ENCODE data around the gene KRT80. TPM values are rescaled to one million over a fixed set of nuclear protein-coding genes. Genes with fewer than 3 reads are reported as not detected.
A peak's percentile ranks its signal among the peaks of the same experiment; 100 is the strongest.

Gene KRT80
- total and polyA plus RNA-seq, 7 donors = 0.11 to 14.0 (median 0.44) TPM

GRCh38 chr12:52121824-52122539 lies 69.8 kb downstream of the KRT80 start:
- Histone ChIP-seq H3K27ac (no peak overlapping the region), H3K9me3 (no peaks in the 10 kb centered on the region), H3K4me3 (no peak overlapping the region), H3K36me3 (ENCODE audit: insufficient read depth in 1 of 2, low read depth in 1 of 2) (no peaks in the 10 kb centered on the region), H3K27me3 (ENCODE audit: insufficient read depth in 3 of 3, low read length in 2 of 3) (no peaks in the 10 kb centered on the region), H3K4me1 (no peaks in the 10 kb centered on the region)
- WGBS, 3 donors = 18 to 20% (median 20%) methylated on average over 18 of the region's 18 CpGs
- TF ChIP-seq, protein P1, sequence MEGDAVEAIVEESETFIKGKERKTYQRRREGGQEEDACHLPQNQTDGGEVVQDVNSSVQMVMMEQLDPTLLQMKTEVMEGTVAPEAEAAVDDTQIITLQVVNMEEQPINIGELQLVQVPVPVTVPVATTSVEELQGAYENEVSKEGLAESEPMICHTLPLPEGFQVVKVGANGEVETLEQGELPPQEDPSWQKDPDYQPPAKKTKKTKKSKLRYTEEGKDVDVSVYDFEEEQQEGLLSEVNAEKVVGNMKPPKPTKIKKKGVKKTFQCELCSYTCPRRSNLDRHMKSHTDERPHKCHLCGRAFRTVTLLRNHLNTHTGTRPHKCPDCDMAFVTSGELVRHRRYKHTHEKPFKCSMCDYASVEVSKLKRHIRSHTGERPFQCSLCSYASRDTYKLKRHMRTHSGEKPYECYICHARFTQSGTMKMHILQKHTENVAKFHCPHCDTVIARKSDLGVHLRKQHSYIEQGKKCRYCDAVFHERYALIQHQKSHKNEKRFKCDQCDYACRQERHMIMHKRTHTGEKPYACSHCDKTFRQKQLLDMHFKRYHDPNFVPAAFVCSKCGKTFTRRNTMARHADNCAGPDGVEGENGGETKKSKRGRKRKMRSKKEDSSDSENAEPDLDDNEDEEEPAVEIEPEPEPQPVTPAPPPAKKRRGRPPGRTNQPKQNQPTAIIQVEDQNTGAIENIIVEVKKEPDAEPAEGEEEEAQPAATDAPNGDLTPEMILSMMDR (IDR thresholded peaks at IDR 0.05) = peak; percentile 71
- peak; percentile 59 to 82 for DNase-seq
- peak; percentile 47 to 77 (median 70) for ATAC-seq
- intact Hi-C loops (cut with DNase I) = loop anchor here (2.0 to 5.0 kb wide), 4 partner anchors 37 to 120 kb away; partner anchors contain the start of gene TAMALIN (in 1 of the 2)

DNA sequence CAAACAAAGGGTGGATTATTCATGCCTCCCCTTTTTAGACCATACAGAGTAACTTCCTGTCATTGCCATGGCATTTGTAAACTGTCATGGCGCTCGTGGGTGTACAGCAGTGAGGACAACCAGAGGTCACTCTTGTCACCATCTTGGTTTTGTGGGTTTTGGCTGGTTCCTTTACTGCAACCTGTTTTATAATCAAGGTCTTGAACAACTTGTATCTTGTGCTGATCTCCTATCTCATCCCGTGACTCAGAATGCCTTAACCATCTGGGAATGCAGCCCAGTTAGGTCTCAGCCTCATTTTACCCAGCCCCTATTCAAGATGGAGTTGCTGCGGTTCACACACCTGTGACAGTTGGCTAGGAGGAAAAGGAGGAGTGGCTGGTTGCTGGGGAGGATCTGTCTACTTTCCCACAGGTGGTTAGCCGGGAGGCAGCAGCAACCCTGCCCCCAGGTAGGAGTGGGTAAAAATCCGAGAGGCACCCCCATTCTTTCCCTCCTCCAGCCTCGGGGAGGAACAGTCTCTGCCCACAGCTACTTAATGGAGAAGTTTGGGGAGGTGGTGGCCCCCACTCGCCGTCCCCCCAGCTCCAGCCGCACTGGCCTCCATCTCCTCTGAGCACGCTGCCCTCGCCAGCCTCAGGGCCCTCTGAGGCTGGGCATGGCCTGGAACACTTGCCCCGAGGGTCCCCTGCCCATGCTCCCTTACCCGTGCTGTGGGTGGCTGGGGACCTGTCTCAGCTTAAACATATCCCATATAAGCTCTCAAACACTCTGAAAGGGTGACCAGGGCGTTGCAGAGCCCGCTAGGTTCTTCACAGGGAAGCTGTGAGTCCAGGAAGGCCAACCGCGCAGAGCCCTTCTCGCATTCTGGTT lies 70.6 kb downstream of the KRT80 start:
- H3K4me1 ChIP-seq = no peaks in the 10 kb centered on the region
- no peak overlapping the region for H3K27ac ChIP-seq
- TF ChIP-seq, protein P1 (IDR thresholded peaks at IDR 0.05) = no peak
- intact Hi-C loops (cut with DNase I) = loop anchor here (5.0 kb wide), 2 partner anchors 114 to 119 kb away; partner anchors contain the start of gene TAMALIN (in 1 of the 2)
- WGBS, 3 donors = 62 to 63% (median 63%) methylated on average over 19 of the region's 19 CpGs
- H3K9me3 ChIP-seq = no peaks in the 10 kb centered on the region
- ATAC-seq (peak in 1 of 4 donors; percentile 6), DNase-seq (no peak)
- no peak overlapping the region for H3K4me3 ChIP-seq
- no peaks in the 10 kb centered on the region for H3K36me3 ChIP-seq (ENCODE audit: insufficient read depth in 1 of 2, low read depth in 1 of 2)
- no peaks in the 10 kb centered on the region for H3K27me3 ChIP-seq (ENCODE audit: insufficient read depth in 3 of 3, low read length in 2 of 3)

DNA sequence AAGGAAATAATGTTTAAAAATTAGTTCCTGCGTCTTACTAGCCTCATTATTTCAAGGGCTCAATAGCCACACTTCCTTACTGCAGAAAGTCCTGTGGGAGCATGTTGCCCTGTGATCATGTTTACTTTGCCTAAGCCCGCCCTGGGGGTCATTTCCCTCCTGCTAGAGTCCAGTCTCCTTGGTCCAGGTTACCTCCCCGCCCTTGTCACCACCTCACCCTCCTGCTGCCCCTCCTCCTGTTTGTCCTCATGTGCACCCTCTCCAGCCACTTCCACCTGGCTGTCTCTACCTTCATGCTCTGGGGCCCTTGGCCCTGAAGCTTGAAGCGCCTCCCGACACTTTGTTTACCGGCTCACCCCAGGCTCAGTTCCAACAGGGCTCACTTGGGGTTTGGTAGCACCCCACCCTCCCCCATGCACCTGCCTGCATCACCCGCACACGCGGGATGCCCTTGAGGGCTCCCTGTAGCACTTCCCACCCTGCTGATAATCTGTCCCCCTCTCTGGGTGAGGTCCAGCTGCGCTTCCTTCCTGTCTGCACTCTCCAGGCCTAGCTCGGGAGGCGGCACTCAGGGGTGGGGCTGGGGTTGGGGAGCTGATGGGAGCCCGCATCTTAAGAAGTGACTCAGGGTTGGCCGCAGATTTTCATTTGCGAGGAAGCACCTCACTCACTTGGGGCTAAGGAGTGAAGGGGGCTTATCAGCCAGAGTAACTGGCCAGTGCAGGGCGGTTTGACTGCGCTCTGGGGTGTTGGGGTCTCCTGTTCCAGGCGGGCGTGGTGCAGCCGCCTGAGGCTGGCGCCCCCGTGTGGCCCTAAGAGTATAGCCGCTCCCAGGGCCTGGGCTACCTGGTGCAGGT lies 72.2 kb downstream of the KRT80 start:
- intact Hi-C loops (cut with DNase I) = loop anchor here (5.0 kb wide), 2 partner anchors 112 to 117 kb away; partner anchors contain the start of gene TAMALIN (in 1 of the 2)
- no peaks in the 10 kb centered on the region for H3K27me3 ChIP-seq (ENCODE audit: insufficient read depth in 3 of 3, low read length in 2 of 3)
- no peak overlapping the region for H3K4me3 ChIP-seq
- no peak overlapping the region for H3K27ac ChIP-seq
- no peaks in the 10 kb centered on the region for H3K9me3 ChIP-seq
- no peaks in the 10 kb centered on the region for H3K4me1 ChIP-seq
- TF ChIP-seq, protein P1 (IDR thresholded peaks at IDR 0.05) = peak; percentile 29
- no peak for DNase-seq
- peak in 3 of 4 donors; percentile 30 to 56 (median 34) for ATAC-seq
- WGBS, 3 donors = 44 to 55% (median 53%) methylated on average over 23 of the region's 23 CpGs
- H3K36me3 ChIP-seq (ENCODE audit: insufficient read depth in 1 of 2, low read depth in 1 of 2) = no peaks in the 10 kb centered on the region

Other genes starting within 250 kb of the KRT80 start
- 10 to 100 TPM; 10.5 to 16.6 (median 14.0) TPM for gene ACVR1B, start 240.3 kb downstream of the KRT80 start, total RNA-seq
- gene ACVR1B, start 240.3 kb downstream of the KRT80 start, polyA plus RNA-seq = 10 to 100 TPM in 1 of 3 donors, 1 to 10 TPM in 2; 5.8 to 14.9 (median 6.0) TPM
- gene TAMALIN, start 185.1 kb downstream of the KRT80 start, total RNA-seq = 10 to 100 TPM in 3 of 4 donors, 1 to 10 TPM in 1; 8.0 to 12.8 (median 11.5) TPM
- 1 to 10 TPM; 5.5 to 9.6 (median 6.8) TPM for gene TAMALIN, start 185.1 kb downstream of the KRT80 start, polyA plus RNA-seq
- 10 to 100 TPM; 17.5 to 92.8 (median 56.9) TPM for gene NR4A1, start 140.6 kb downstream of the KRT80 start, total RNA-seq
- 10 to 100 TPM; 35.5 to 74.0 (median 50.2) TPM for gene NR4A1, start 140.6 kb downstream of the KRT80 start, polyA plus RNA-seq
- 10 to 100 TPM; 25.1 to 35.3 (median 26.5) TPM for gene ATG101, start 122.0 kb downstream of the KRT80 start, total RNA-seq
- 100 to 1,000 TPM in 1 of 3 donors, 10 to 100 TPM in 2; 39.5 to 154 (median 90.0) TPM for gene ATG101, start 122.0 kb downstream of the KRT80 start, polyA plus RNA-seq
- gene SMIM41, start 112.3 kb downstream of the KRT80 start, total RNA-seq = under 1 TPM in 2 of 4 donors, not detected in 2; 0.16 to 0.32 TPM
- gene SMIM41, start 112.3 kb downstream of the KRT80 start, polyA plus RNA-seq = under 1 TPM in 1 of 3 donors, not detected in 2; 0.20 TPM
- gene KRT7, start 41.2 kb upstream of the KRT80 start, total RNA-seq = 1 to 10 TPM in 3 of 4 donors, under 1 TPM in 1; 0.39 to 3.9 (median 1.9) TPM
- gene KRT7, start 41.2 kb upstream of the KRT80 start, polyA plus RNA-seq = 1 to 10 TPM in 2 of 3 donors, under 1 TPM in 1; 0.56 to 2.2 (median 1.6) TPM
- under 1 TPM in 1 of 4 donors, not detected in 3; 0.77 TPM for gene KRT86, start 82.6 kb upstream of the KRT80 start, total RNA-seq
- under 1 TPM in 2 of 3 donors, not detected in 1; 0.01 to 0.05 TPM for gene KRT86, start 82.6 kb upstream of the KRT80 start, polyA plus RNA-seq
- not detected for gene KRT81, start 99.5 kb upstream of the KRT80 start, total RNA-seq
- under 1 TPM in 2 of 3 donors, not detected in 1; 0.03 to 0.14 TPM for gene KRT81, start 99.5 kb upstream of the KRT80 start, polyA plus RNA-seq
- not detected for gene KRT83, start 129.4 kb upstream of the KRT80 start, total RNA-seq
- gene KRT83, start 129.4 kb upstream of the KRT80 start, polyA plus RNA-seq = not detected
- gene KRT85, start 175.5 kb upstream of the KRT80 start, total RNA-seq = not detected
- gene KRT85, start 175.5 kb upstream of the KRT80 start, polyA plus RNA-seq = not detected
- not detected for gene KRT84, start 193.6 kb upstream of the KRT80 start, total RNA-seq
- gene KRT84, start 193.6 kb upstream of the KRT80 start, polyA plus RNA-seq = not detected
- gene KRT82, start 214.3 kb upstream of the KRT80 start, total RNA-seq = not detected
- gene KRT82, start 214.3 kb upstream of the KRT80 start, polyA plus RNA-seq = not detected
- not detected for gene KRT75, start 242.4 kb upstream of the KRT80 start, total RNA-seq
- gene KRT75, start 242.4 kb upstream of the KRT80 start, polyA plus RNA-seq = not detected

All from psoas muscle (tissue), 8 donors.